Measurements from ENCODE around the gene ZSWIM3. TPM values are rescaled to one million over a fixed set of nuclear protein-coding genes. Genes with fewer than 3 reads are reported as not detected.

Gene ZSWIM3
- total and polyA plus RNA-seq, 2 of the 13 experiments (the other 11 are each of a cell fraction or from before 2014, with no cell fraction given), result 5.2 to 5.8 TPM

- no peak for TF ChIP-seq MED13 (CRISPR knock-in tag; IDR thresholded peaks at IDR 0.05)
- no peak for TF ChIP-seq PBX2 (CRISPR knock-in tag; IDR thresholded peaks at IDR 0.05)
- no peak for TF ChIP-seq HOXA5 (CRISPR knock-in tag; IDR thresholded peaks at IDR 0.05)
- TF ChIP-seq ZNF614 (CRISPR knock-in tag; IDR thresholded peaks at IDR 0.05; ENCODE audit: borderline replicate concordance), result no peak
- no peak for TF ChIP-seq ZNF362 (CRISPR knock-in tag; IDR thresholded peaks at IDR 0.05; ENCODE audit: borderline replicate concordance)
- no peak for TF ChIP-seq ZZZ3 (CRISPR knock-in tag; IDR thresholded peaks at IDR 0.05; ENCODE audit: borderline replicate concordance)
- TF ChIP-seq CSRNP1 (CRISPR knock-in tag; IDR thresholded peaks at IDR 0.05), result no peak
- TF ChIP-seq SMC3 (IDR thresholded peaks at IDR 0.05; ENCODE audit: low read length), result no peak; the same call in 1 of the 2 replicates
- peak; percentile 52; the same call in 1 of the 2 replicates for TF ChIP-seq ARID3A (IDR thresholded peaks at IDR 0.05; ENCODE audit: low read depth, low read length)
- TF ChIP-seq TCF12 (IDR thresholded peaks at IDR 0.05), result no peak
- no peak for TF ChIP-seq TCF12 (CRISPR knock-in tag; IDR thresholded peaks at IDR 0.05)
- no peak for TF ChIP-seq ZNF441 (CRISPR knock-in tag; IDR thresholded peaks at IDR 0.05; ENCODE audit: borderline replicate concordance)
- TF ChIP-seq TSC22D2 (CRISPR knock-in tag; IDR thresholded peaks at IDR 0.05; ENCODE audit: borderline replicate concordance), result no peak
- TF ChIP-seq NR2F2 (IDR thresholded peaks at IDR 0.05; ENCODE audit: borderline replicate concordance, low read depth), result no peak
- no peak for TF ChIP-seq MAZ (IDR thresholded peaks at IDR 0.05; ENCODE audit: borderline replicate concordance, low read depth, low read length)
- TF ChIP-seq MAZ (CRISPR knock-in tag; IDR thresholded peaks at IDR 0.05; ENCODE audit: low read depth), result no peak
- TF ChIP-seq ZBTB25 (CRISPR knock-in tag; IDR thresholded peaks at IDR 0.05), result no peak
- TF ChIP-seq ZBTB3 (CRISPR knock-in tag; IDR thresholded peaks at IDR 0.05; ENCODE audit: borderline replicate concordance, low read depth), result no peak
- 0 out of 2 replicates have a peak, but pooled peaks have one; percentile 23 for TF ChIP-seq FOSL1 (CRISPR knock-in tag; IDR thresholded peaks at IDR 0.05; ENCODE audit: borderline replicate concordance)
- TF ChIP-seq DR1 (CRISPR knock-in tag; IDR thresholded peaks at IDR 0.05), result no peak
- no peak for TF ChIP-seq CSRNP2 (CRISPR knock-in tag; conservative IDR thresholded peaks at IDR 0.05; ENCODE audit: low read depth)
- TF ChIP-seq RARA (CRISPR knock-in tag; IDR thresholded peaks at IDR 0.05), result no peak
These were observed 48.2 kb downstream of the ZSWIM3 start (continued) for GRCh38 chr20:45905505-45906079.

All from HepG2 (cell line).